HepG2 (cell line): ENCODE measurements around the gene TMEM219. TPM values are rescaled to one million over a fixed set of nuclear protein-coding genes. Genes with fewer than 3 reads are reported as not detected.

Experiments
- AFF4 ChIP-seq: sonication (generic); formaldehyde crosslinking; IDR thresholded peaks from 2 replicates; pipeline ENCODE4 v1.4.0; 2020; ENCODE audit warnings: missing genetic modification reagents
- GTF3A ChIP-seq: sonication (generic); formaldehyde crosslinking; conservative IDR thresholded peaks from 2 replicates; pipeline ENCODE4 v1.4.0; 2020; ENCODE audit warnings: mild to moderate bottlenecking, missing genetic modification reagents
- ISX ChIP-seq: sonication (generic); formaldehyde crosslinking; conservative IDR thresholded peaks from 2 replicates; pipeline ENCODE4 v1.5.0; 2020; ENCODE audit warnings: missing genetic modification reagents
- KDM6A ChIP-seq: IDR thresholded peaks from 2 replicates; pipeline ENCODE4 v1.6.1; 2016; ENCODE audit warnings: low read depth
- MIXL1 ChIP-seq: IDR thresholded peaks from 2 replicates; pipeline ENCODE4 v1.6.1; 2016
- NFIC ChIP-seq: IDR thresholded peaks from 2 replicates; pipeline ENCODE4 v1.6.1; 2012; ENCODE audit warnings: mild to moderate bottlenecking, low read length, inconsistent platforms
- REPIN1 ChIP-seq: sonication (generic); formaldehyde crosslinking; IDR thresholded peaks from 2 replicates; pipeline ENCODE4 v1.8.0; 2022; ENCODE audit warnings: missing genetic modification reagents, low read depth, mild to moderate bottlenecking, borderline replicate concordance
- SP140L ChIP-seq: sonication (generic); formaldehyde crosslinking; IDR thresholded peaks from 2 replicates; pipeline ENCODE4 v1.4.0; 2020; ENCODE audit warnings: missing genetic modification reagents, borderline replicate concordance
- TEAD3 ChIP-seq: optimal IDR thresholded peaks from 2 replicates; pipeline ENCODE3; 2016; ENCODE audit warnings: borderline replicate concordance
- ZFAT ChIP-seq: sonication (generic); formaldehyde crosslinking; conservative IDR thresholded peaks from 2 replicates; pipeline ENCODE4 v1.8.1; 2023; ENCODE audit warnings: missing genetic modification reagents, inconsistent platforms
- ZMYM4 ChIP-seq: sonication (generic); formaldehyde crosslinking; IDR thresholded peaks from 2 replicates; pipeline ENCODE4 v1.8.1; 2023; ENCODE audit warnings: mild to moderate bottlenecking, missing genetic modification reagents
- ZNF232 ChIP-seq: sonication (generic); formaldehyde crosslinking; IDR thresholded peaks from 2 replicates; pipeline ENCODE4 v1.4.0; 2020; ENCODE audit warnings: missing genetic modification reagents, borderline replicate concordance
- ZNF589 ChIP-seq: sonication (generic); formaldehyde crosslinking; conservative IDR thresholded peaks from 2 replicates; pipeline ENCODE4 v1.8.0; 2022; ENCODE audit warnings: mild to moderate bottlenecking, moderate library complexity, missing genetic modification reagents
- ZNF782 ChIP-seq: sonication (generic); formaldehyde crosslinking; IDR thresholded peaks from 2 replicates; pipeline ENCODE4 v1.4.0; 2020; ENCODE audit warnings: missing genetic modification reagents, mild to moderate bottlenecking, borderline replicate concordance
- ZNF784 ChIP-seq: sonication (generic); formaldehyde crosslinking; IDR thresholded peaks from 2 replicates; pipeline ENCODE4 v1.5.1; 2020; ENCODE audit warnings: missing genetic modification reagents, mild to moderate bottlenecking, borderline replicate concordance
- ZNF800 ChIP-seq: sonication (generic); formaldehyde crosslinking; IDR thresholded peaks from 2 replicates; pipeline ENCODE4 v1.4.0; 2020; ENCODE audit warnings: missing genetic modification reagents
- ZNF883 ChIP-seq: sonication (generic); formaldehyde crosslinking; IDR thresholded peaks from 2 replicates; pipeline ENCODE4 v1.5.1; 2020; ENCODE audit warnings: mild to moderate bottlenecking, missing genetic modification reagents; ENCODE audit errors: not compliant biosample characterization
- polyA plus RNA-seq, 8 experiments: library from polyadenylated mRNA; depleted of rRNA in 3 of 8; stranded (reverse) in 7 of 8; unstranded in 1 of 8; fragments of >200 nt; fragmentation: Illumina TruSeq in 4 of 8; extraction: Trizol in 4 of 8; gene quantifications; 2 replicates each; pipeline versions ENCODE4 v1.2.1 to v1.2.3, GENCODE V29; 2011 to 2016; ENCODE audit warnings: low read depth in 4 of 8, missing spikeins in 1 of 8, mixed read lengths in 1 of 8; ENCODE audit not compliant: insufficient read depth in 1 of 8
- total RNA-seq, 5 experiments: library from RNA; depleted of rRNA; stranded (reverse); fragments of >200 nt; fragmentation: Illumina TruSeq; extraction: Trizol; gene quantifications; 2 replicates each; pipeline ENCODE4 v1.2.3, GENCODE V29; 2016; ENCODE audit warnings: low read depth in 1 of 5
- TF ChIP-seq, protein P1 (sequence below): sonication (generic); formaldehyde crosslinking; conservative IDR thresholded peaks from 2 replicates; pipeline ENCODE4 v1.5.0; 2020; ENCODE audit warnings: missing genetic modification reagents
- TF ChIP-seq, protein P2 (sequence below): sonication (generic); formaldehyde crosslinking; conservative IDR thresholded peaks from 2 replicates; pipeline ENCODE4 v1.8.1; 2023; ENCODE audit warnings: missing genetic modification reagents
- TF ChIP-seq, protein P3 (sequence below): IDR thresholded peaks from 2 replicates; pipeline ENCODE4 v1.6.1; 2016; ENCODE audit warnings: missing biosample characterization, missing genetic modification reagents, low read depth

TMEM219 gene
- total and polyA plus RNA-seq, 2 of the 13 experiments (the other 11 are each of a cell fraction or from before 2014, with no cell fraction given), result 105 to 115 TPM

- TF ChIP-seq AFF4 (CRISPR knock-in tag) (no peak), ZNF784 (CRISPR knock-in tag) (no peak), ZNF800 (CRISPR knock-in tag) (no peak), NFIC (peak; percentile 22; the same call in 1 of the 2 replicates), REPIN1 (CRISPR knock-in tag) (no peak), GTF3A (CRISPR knock-in tag) (no peak), ZFAT (CRISPR knock-in tag) (0 out of 2 replicates have a peak, but pooled peaks have one; percentile 13), ZNF883 (no peak), ZMYM4 (no peak), ZNF782 (CRISPR knock-in tag) (0 out of 2 replicates have a peak, but pooled peaks have one; percentile 48), ZNF232 (CRISPR knock-in tag) (no peak), ZNF589 (no peak), ISX (CRISPR knock-in tag) (no peak), TEAD3 (CRISPR knock-in tag) (no peak), KDM6A (no peak), SP140L (CRISPR knock-in tag) (no peak), MIXL1 (no peak)
- TF ChIP-seq, protein P1, sequence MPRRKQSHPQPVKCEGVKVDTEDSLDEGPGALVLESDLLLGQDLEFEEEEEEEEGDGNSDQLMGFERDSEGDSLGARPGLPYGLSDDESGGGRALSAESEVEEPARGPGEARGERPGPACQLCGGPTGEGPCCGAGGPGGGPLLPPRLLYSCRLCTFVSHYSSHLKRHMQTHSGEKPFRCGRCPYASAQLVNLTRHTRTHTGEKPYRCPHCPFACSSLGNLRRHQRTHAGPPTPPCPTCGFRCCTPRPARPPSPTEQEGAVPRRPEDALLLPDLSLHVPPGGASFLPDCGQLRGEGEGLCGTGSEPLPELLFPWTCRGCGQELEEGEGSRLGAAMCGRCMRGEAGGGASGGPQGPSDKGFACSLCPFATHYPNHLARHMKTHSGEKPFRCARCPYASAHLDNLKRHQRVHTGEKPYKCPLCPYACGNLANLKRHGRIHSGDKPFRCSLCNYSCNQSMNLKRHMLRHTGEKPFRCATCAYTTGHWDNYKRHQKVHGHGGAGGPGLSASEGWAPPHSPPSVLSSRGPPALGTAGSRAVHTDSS (CRISPR knock-in tag), result no peak
- TF ChIP-seq, protein P2, sequence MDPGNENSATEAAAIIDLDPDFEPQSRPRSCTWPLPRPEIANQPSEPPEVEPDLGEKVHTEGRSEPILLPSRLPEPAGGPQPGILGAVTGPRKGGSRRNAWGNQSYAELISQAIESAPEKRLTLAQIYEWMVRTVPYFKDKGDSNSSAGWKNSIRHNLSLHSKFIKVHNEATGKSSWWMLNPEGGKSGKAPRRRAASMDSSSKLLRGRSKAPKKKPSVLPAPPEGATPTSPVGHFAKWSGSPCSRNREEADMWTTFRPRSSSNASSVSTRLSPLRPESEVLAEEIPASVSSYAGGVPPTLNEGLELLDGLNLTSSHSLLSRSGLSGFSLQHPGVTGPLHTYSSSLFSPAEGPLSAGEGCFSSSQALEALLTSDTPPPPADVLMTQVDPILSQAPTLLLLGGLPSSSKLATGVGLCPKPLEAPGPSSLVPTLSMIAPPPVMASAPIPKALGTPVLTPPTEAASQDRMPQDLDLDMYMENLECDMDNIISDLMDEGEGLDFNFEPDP, result no peak
- TF ChIP-seq, protein P3, sequence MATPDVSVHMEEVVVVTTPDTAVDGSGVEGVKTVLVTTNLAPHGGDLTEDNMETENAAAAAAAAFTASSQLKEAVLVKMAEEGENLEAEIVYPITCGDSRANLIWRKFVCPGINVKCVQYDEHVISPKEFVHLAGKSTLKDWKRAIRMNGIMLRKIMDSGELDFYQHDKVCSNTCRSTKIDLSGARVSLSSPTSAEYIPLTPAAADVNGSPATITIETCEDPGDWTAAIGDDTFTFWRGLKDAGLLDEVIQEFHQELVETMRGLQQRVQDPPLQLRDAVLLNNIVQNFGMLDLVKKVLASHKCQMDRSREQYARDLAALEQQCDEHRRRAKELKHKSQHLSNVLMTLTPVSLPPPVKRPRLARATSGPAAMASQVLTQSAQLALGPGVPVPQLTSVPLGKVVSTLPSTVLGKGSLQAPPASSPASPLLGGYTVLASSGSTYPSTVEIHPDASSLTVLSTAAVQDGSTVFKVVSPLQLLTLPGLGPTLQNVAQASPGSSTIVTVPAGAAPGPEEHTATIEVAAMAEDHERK, result no peak
Observed at GRCh38 chr16:29972992-29973383, 11.1 kb downstream of the TMEM219 start (continued).
